Measurements from ENCODE around the gene PTBP3.

GRCh38 chr9:112207451-112207850 is 126.0 kb downstream of the PTBP3 start:
- no peak for TF ChIP-seq GATA3 (IDR thresholded peaks at IDR 0.05; ENCODE audit: low read depth, low read length)
- TF ChIP-seq GATA2 (IDR thresholded peaks at IDR 0.05; ENCODE audit: low read depth, low read length): no peak

Measured in SH-SY5Y (cell line).